K562 (cell line): ENCODE data around the gene ZP1. TPM values are rescaled to one million over a fixed set of nuclear protein-coding genes. Genes with fewer than 3 reads are reported as not detected.

Experiments
- E2F8 ChIP-seq: fragments of 450-650 bp; IDR thresholded peaks from 2 replicates; pipeline ENCODE4 v1.7.1; 2018; ENCODE audit warnings: mild to moderate bottlenecking, low read depth; ENCODE audit not compliant: partially characterized antibody
- EP300 ChIP-seq: IDR thresholded peaks from 2 replicates; pipeline ENCODE4 v1.6.1; 2012; ENCODE audit warnings: low read length, improper control_type of control experiment
- GABPA ChIP-seq: fragments of 200-800 bp; sonication (Bioruptor generic); conservative IDR thresholded peaks from 2 replicates; pipeline ENCODE4 v1.6.1; 2016; ENCODE audit warnings: low read depth, missing genetic modification characterization, missing compliant biosample characterization
- JUNB ChIP-seq: fragments of 450-650 bp; formaldehyde crosslinking; conservative IDR thresholded peaks from 2 replicates; pipeline ENCODE4 v1.4.0; 2020; ENCODE audit warnings: mild to moderate bottlenecking
- KAT7 ChIP-seq: sonication (generic); formaldehyde crosslinking; IDR thresholded peaks from 2 replicates; pipeline ENCODE4 v1.8.0; 2022; ENCODE audit warnings: missing genetic modification reagents, mild to moderate bottlenecking, borderline replicate concordance
- KHSRP ChIP-seq: fragments of 450-650 bp; IDR thresholded peaks from 2 replicates; pipeline ENCODE4 v1.6.1; 2017
- MITF ChIP-seq: IDR thresholded peaks from 2 replicates; pipeline ENCODE4 v1.6.1; 2014; ENCODE audit warnings: antibody characterized with exemption
- NFE2 ChIP-seq: IDR thresholded peaks from 2 replicates; pipeline ENCODE4 v1.6.1; 2014; ENCODE audit warnings: antibody characterized with exemption, low read depth
- PBX2 ChIP-seq, 2 experiments: IDR thresholded peaks in 1 of 2; conservative IDR thresholded peaks in 1 of 2; 2 replicates each; pipeline ENCODE4 v1.6.1; 2016; ENCODE audit warnings: low read depth in 2 of 2, mild to moderate bottlenecking in 1 of 2, missing compliant biosample characterization in 1 of 2, missing genetic modification characterization in 1 of 2, moderate library complexity in 1 of 2
- PYGO2 ChIP-seq: fragments of 450-650 bp; IDR thresholded peaks from 2 replicates; pipeline ENCODE4 v1.6.1; 2016; ENCODE audit warnings: mild to moderate bottlenecking, missing genetic modification characterization, moderate library complexity, missing compliant biosample characterization
- SRSF1 ChIP-seq: fragments of 200-400 bp; formaldehyde crosslinking; IDR thresholded peaks from 2 replicates; pipeline ENCODE4 v1.6.1; 2017; ENCODE audit warnings: mild to moderate bottlenecking, low read depth, low read length, moderate library complexity
- TOE1 ChIP-seq, 2 experiments: fragments of 450-650 bp in 1 of 2; sonication (generic) in 1 of 2; formaldehyde crosslinking in 1 of 2; IDR thresholded peaks; 2 replicates each; pipeline versions ENCODE4 v1.7.1 to v1.8.0; 2016 to 2022; ENCODE audit warnings: borderline replicate concordance in 2 of 2, mild to moderate bottlenecking in 2 of 2, antibody characterized with exemption in 1 of 2, inconsistent platforms in 1 of 2, low read depth in 1 of 2, missing genetic modification reagents in 1 of 2, moderate library complexity in 1 of 2
- ZBTB8A ChIP-seq: fragments of 450-650 bp; IDR thresholded peaks from 2 replicates; pipeline ENCODE4 v1.6.1; 2018; ENCODE audit warnings: mild to moderate bottlenecking, moderate library complexity; ENCODE audit not compliant: partially characterized antibody
- ZC3H11A ChIP-seq: IDR thresholded peaks from 2 replicates; pipeline ENCODE4 v1.6.1; 2012; ENCODE audit warnings: low read depth, low read length, improper control_type of control experiment
- ZNF12 ChIP-seq: sonication (generic); formaldehyde crosslinking; IDR thresholded peaks from 2 replicates; pipeline ENCODE4 v1.4.0; 2020; ENCODE audit warnings: mild to moderate bottlenecking, missing genetic modification reagents
- ZNF740 ChIP-seq, 3 experiments: fragments of 200-800 bp in 1 of 3; sonication (Bioruptor generic) in 1 of 3; sonication (generic) in 1 of 3; formaldehyde crosslinking in 1 of 3; IDR thresholded peaks; 2 replicates each; pipeline versions ENCODE4 v1.6.1 to v1.8.0; 2016 to 2022; ENCODE audit warnings: mild to moderate bottlenecking in 2 of 3, missing compliant biosample characterization in 2 of 3, missing genetic modification characterization in 2 of 3, missing genetic modification reagents in 1 of 3
- ZNF76 ChIP-seq: fragments of 250-450 bp; sonication (Bioruptor Pico); IDR thresholded peaks from 2 replicates; pipeline ENCODE4 v1.4.0; 2020; ENCODE audit warnings: mild to moderate bottlenecking, moderate library complexity, borderline replicate concordance
- polyA plus RNA-seq, 8 experiments: library from polyadenylated mRNA; depleted of rRNA in 4 of 8; stranded (reverse) in 5 of 8; unstranded in 3 of 8; fragments of >200 nt; fragmentation: Nextera tagmentation in 2 of 8; fragmentation: Illumina TruSeq in 1 of 8; extraction: Ambion mirVana in 2 of 8; extraction: Trizol in 1 of 8; gene quantifications; 2 replicates each; pipeline versions ENCODE4 v1.2.1 to v1.2.3, GENCODE V29; 2011 to 2014; ENCODE audit warnings: inconsistent platforms in 1 of 8, missing spikeins in 1 of 8
- total RNA-seq, 7 experiments: library from RNA; depleted of rRNA in 6 of 7; stranded (reverse); fragments of >200 nt in 6 of 7; fragmentation: Illumina TruSeq in 2 of 7; extraction: Trizol in 2 of 7; gene quantifications; 2 replicates each; pipeline versions ENCODE4 v1.2.1 to v1.2.3, GENCODE V29; 2011 to 2021; ENCODE audit warnings: low replicate concordance in 1 of 7

The ZP1 gene
- total and polyA plus RNA-seq, 9 of the 15 experiments (the other 6 are each of a cell fraction or from before 2014, with no cell fraction given), result 0.11 to 0.15 TPM; not detected in 7

- peak; percentile 50 for TF ChIP-seq PBX2 (CRISPR knock-in tag; IDR thresholded peaks at IDR 0.05; ENCODE audit: low read depth)
- peak; percentile 95 for TF ChIP-seq PBX2 (tag; conservative IDR thresholded peaks at IDR 0.05; ENCODE audit: low read depth)
- peak; percentile 55 for TF ChIP-seq EP300
- peak; percentile 95 for TF ChIP-seq E2F8
- TF ChIP-seq ZBTB8A, result no peak
- peak; percentile 70 for TF ChIP-seq JUNB (CRISPR knock-in tag)
- TF ChIP-seq NFE2, result no peak
- TF ChIP-seq ZC3H11A, result no peak
- peak; percentile 44; the same call in 1 of the 2 replicates for TF ChIP-seq GABPA
- no peak for TF ChIP-seq SRSF1
- TF ChIP-seq ZNF740 (CRISPR knock-in tag; IDR thresholded peaks at IDR 0.05), result peak; percentile 96
- peak in 1 of 2 experiments; percentile 89; a peak in 2 of 4 replicates for TF ChIP-seq ZNF740 (tag; IDR thresholded peaks at IDR 0.05)
- peak; percentile 63; the same call in 1 of the 2 replicates for TF ChIP-seq ZNF76 (CRISPR knock-in tag)
- TF ChIP-seq KHSRP, result peak; percentile 99
- 0 out of 2 replicates have a peak, but pooled peaks have one; percentile 36 for TF ChIP-seq ZNF12 (CRISPR knock-in tag)
- TF ChIP-seq KAT7, result peak; percentile 61; the same call in 1 of the 2 replicates
- peak; percentile 72; the same call in 1 of the 2 replicates for TF ChIP-seq TOE1 (IDR thresholded peaks at IDR 0.05; ENCODE audit: borderline replicate concordance)
- no peak for TF ChIP-seq TOE1 (CRISPR knock-in tag; IDR thresholded peaks at IDR 0.05; ENCODE audit: borderline replicate concordance, low read depth)
- TF ChIP-seq MITF, result peak; percentile 65; the same call in 1 of the 2 replicates
- TF ChIP-seq PYGO2 (tag), result no peak
Observed at GRCh38 chr11:60841797-60842667, 25.3 kb upstream of the ZP1 start, which contains the start of gene CCDC86 (continued).
